DND-41 (cell line): Measurements from ENCODE around the gene PRPS1.

ENCODE experiments used
- EZH2 ChIP-seq: IDR thresholded peaks from 3 replicates; pipeline ENCODE4 v1.6.1; 2012; ENCODE audit warnings: borderline replicate concordance, low read depth, mild to moderate bottlenecking, moderate library complexity, low read length, inconsistent platforms; ENCODE audit not compliant: severe bottlenecking
- TF ChIP-seq, protein P1 (sequence below): IDR thresholded peaks from 2 replicates; pipeline ENCODE4 v1.5.1; 2012; ENCODE audit warnings: borderline replicate concordance, low read length, moderate library complexity, mild to moderate bottlenecking; ENCODE audit not compliant: poor library complexity, severe bottlenecking; ENCODE audit errors: extremely low read depth

DNA sequence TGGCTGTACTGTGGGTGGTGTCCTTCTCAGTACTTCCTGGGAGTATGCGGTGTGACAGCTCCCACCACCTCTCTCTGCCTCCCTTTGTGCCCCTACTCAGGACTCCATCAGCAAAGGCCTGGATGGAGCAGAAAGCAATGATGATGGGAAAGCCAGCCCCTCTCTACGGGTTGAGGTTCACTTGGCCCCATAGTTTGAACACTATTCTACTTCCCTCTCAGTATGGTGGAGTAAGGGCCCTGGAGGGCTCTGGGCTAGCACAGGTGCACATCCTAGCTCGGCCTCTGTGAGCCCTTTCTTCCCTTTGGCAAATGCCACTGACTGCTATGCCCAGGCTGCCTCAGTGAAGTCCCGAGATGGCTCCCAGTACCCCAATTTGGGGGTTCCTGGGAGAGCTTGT is 31.0 kb downstream of the PRPS1 start:
- TF ChIP-seq, protein P1, sequence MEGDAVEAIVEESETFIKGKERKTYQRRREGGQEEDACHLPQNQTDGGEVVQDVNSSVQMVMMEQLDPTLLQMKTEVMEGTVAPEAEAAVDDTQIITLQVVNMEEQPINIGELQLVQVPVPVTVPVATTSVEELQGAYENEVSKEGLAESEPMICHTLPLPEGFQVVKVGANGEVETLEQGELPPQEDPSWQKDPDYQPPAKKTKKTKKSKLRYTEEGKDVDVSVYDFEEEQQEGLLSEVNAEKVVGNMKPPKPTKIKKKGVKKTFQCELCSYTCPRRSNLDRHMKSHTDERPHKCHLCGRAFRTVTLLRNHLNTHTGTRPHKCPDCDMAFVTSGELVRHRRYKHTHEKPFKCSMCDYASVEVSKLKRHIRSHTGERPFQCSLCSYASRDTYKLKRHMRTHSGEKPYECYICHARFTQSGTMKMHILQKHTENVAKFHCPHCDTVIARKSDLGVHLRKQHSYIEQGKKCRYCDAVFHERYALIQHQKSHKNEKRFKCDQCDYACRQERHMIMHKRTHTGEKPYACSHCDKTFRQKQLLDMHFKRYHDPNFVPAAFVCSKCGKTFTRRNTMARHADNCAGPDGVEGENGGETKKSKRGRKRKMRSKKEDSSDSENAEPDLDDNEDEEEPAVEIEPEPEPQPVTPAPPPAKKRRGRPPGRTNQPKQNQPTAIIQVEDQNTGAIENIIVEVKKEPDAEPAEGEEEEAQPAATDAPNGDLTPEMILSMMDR: no peak
- TF ChIP-seq EZH2: no peak
